ENCODE data around the gene MEGF6. TPM values are rescaled to one million over a fixed set of nuclear protein-coding genes. Genes with fewer than 3 reads are reported as not detected.

Gene MEGF6
- total RNA-seq, 1 donor from 2014 or later: 194 TPM

DNA sequence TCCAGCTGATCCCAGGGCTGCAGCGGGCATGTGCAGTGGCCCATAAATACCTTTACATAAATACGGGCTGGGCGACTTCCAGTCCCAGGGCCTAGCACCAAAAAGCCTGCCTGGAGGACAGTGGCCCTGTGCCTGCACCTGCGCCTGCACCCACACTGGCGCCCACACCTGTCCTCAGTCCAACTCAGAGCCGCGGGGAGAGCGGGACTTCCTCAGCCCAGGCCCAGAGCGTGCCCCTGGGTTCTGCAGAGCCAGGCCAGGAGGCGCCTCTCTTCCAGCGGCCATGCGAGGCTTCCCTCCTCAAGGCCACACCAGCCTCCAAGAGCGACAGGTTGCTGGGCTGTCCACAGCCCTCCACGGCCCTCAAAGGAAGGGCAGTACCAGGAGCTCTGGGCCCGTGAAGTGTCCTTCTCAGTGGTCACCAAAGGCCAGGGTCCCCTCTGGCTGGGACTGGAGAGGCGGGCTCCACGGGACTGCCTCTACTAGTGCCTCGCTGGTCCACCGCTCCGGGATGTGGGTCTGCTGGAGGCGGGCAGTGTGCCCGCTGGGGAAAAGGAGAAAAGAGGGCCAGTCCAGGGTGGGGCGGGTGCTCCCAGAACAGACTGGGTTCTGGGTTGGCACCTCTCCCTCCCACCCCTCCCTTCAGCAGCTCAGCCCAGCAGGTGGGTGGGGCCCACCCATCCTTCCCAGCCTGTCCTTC is 121.1 kb downstream of the MEGF6 start:
- Histone ChIP-seq H3K4me1 (no peaks in the 10 kb centered on the region), H3K27me3 (no peaks in the 10 kb centered on the region), H3K4me3 (no peak overlapping the region), H3K27ac (no peak overlapping the region), H3K9me3 (peaks cover 13 to 25% of the 10 kb centered on the region in 2 donors), H3K36me3 (peaks cover 30 to 48% of the 10 kb centered on the region in 2 donors)
- DNase-seq (ENCODE audit: low spot score in 2 of 2): no peak
- intact Hi-C loops (cut with DNase I): loop anchor here (5.0 kb wide), 1 partner anchor 62 kb away; no protein-coding TSS in a partner anchor
- TF ChIP-seq, protein P1, sequence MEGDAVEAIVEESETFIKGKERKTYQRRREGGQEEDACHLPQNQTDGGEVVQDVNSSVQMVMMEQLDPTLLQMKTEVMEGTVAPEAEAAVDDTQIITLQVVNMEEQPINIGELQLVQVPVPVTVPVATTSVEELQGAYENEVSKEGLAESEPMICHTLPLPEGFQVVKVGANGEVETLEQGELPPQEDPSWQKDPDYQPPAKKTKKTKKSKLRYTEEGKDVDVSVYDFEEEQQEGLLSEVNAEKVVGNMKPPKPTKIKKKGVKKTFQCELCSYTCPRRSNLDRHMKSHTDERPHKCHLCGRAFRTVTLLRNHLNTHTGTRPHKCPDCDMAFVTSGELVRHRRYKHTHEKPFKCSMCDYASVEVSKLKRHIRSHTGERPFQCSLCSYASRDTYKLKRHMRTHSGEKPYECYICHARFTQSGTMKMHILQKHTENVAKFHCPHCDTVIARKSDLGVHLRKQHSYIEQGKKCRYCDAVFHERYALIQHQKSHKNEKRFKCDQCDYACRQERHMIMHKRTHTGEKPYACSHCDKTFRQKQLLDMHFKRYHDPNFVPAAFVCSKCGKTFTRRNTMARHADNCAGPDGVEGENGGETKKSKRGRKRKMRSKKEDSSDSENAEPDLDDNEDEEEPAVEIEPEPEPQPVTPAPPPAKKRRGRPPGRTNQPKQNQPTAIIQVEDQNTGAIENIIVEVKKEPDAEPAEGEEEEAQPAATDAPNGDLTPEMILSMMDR (IDR thresholded peaks at IDR 0.05): no peak

DNA sequence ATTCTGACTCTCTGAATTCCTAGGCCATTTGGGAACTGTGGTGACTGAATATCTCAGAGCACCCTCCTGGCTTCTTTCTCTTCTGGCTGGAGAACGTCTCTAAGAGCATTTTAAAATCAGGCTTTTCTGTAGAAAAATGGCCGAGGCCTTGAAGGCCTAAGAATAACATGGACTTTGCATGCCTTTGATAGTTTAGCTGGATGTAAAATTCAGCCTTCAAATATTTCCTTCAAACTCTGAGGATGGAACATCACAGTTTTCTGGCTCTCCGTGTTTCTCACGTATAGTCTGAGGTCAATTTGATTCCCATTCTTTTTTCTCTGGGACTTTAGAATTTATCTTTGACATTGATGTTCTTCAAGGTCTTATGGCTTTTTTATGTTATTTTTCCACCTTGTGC is 122.9 kb downstream of the MEGF6 start:
- no peaks in the 10 kb centered on the region for H3K27me3 ChIP-seq
- H3K4me3 ChIP-seq: no peak overlapping the region

DNA sequence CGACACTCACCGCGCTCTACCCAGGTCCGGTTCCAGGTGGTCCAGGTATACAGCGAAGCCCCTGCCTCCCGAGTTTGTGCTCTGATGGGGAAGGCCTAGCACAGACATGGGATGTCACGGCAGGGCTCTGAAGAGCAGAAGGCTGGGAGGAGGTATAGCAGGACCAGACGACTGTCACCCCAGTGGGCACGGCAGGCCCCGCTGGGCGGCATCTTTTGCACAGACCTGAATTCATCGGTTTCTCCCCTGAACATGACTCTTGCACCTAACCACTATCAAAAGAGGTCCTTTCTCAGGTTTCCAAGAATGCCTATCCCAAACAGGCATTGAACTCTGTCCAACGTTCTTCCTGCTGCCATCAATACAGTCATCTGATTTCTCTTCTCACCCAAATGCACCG is 126.3 kb downstream of the MEGF6 start:
- intact Hi-C loops (cut with DNase I): no loop called here
- no peaks in the 10 kb centered on the region for H3K4me1 ChIP-seq
- TF ChIP-seq, protein P1 (IDR thresholded peaks at IDR 0.05): no peak
- DNase-seq (ENCODE audit: low spot score in 2 of 2): no peak
- H3K27me3 ChIP-seq: no peaks in the 10 kb centered on the region
- H3K9me3 ChIP-seq: peaks cover 23 to 40% of the 10 kb centered on the region in 2 donors
- peaks cover 12 to 13% of the 10 kb centered on the region in 2 donors for H3K36me3 ChIP-seq
- H3K27ac ChIP-seq: no peak overlapping the region
- H3K4me3 ChIP-seq: no peak overlapping the region

More for the DNA sequence above, 122.9 kb downstream of the MEGF6 start:
- intact Hi-C loops (cut with DNase I): no loop called here
- Histone ChIP-seq H3K27ac (no peak overlapping the region), H3K9me3 (peaks cover 23 to 40% of the 10 kb centered on the region in 2 donors), H3K36me3 (peaks cover 25 to 36% of the 10 kb centered on the region in 2 donors), H3K4me1 (no peaks in the 10 kb centered on the region)
- TF ChIP-seq, protein P1 (IDR thresholded peaks at IDR 0.05): no peak
- DNase-seq (ENCODE audit: low spot score in 2 of 2): no peak

DNA sequence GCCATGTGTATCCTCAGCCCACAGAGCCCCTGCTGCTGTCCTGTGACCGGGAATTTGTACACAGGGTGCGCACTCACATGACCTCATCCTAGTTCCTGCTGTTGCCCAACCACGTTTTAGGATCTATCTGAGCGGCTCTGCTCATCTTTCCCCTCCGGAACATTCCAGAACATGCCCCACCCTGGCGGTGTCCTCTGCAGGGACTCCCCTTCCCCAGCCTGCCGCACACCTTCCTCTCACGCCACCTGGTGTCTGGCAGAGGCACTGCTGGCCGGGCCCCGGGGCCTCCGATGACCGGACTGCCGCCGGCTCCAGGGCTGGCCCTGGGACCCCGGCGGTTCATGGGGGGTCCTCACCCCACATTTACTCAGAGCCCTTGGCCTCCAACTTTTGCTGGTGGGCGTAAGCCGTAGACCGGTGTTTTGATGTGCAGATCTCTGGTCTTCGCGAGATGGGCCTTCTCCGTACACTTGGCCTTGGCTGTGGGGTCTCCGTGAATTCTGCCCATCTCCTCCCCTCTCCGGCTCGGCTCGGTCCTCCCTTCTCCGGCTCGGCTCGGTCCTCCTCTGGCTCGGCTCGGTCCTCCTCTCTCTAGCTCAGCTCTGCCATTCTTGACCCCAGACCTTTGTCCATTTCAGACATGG is 127.4 kb downstream of the MEGF6 start:
- no peak for DNase-seq (ENCODE audit: low spot score in 2 of 2)
- H3K4me1 ChIP-seq: no peaks in the 10 kb centered on the region
- intact Hi-C loops (cut with DNase I): no loop called here
- no peaks in the 10 kb centered on the region for H3K27me3 ChIP-seq
- H3K36me3 ChIP-seq: peaks cover 1 to 2% of the 10 kb centered on the region in 2 donors
- no peak overlapping the region for H3K27ac ChIP-seq
- H3K9me3 ChIP-seq: peaks cover 18 to 36% of the 10 kb centered on the region in 2 donors
- no peak overlapping the region for H3K4me3 ChIP-seq
- TF ChIP-seq, protein P1 (IDR thresholded peaks at IDR 0.05): peak; percentile 40 to 42 (median 42)

DNA sequence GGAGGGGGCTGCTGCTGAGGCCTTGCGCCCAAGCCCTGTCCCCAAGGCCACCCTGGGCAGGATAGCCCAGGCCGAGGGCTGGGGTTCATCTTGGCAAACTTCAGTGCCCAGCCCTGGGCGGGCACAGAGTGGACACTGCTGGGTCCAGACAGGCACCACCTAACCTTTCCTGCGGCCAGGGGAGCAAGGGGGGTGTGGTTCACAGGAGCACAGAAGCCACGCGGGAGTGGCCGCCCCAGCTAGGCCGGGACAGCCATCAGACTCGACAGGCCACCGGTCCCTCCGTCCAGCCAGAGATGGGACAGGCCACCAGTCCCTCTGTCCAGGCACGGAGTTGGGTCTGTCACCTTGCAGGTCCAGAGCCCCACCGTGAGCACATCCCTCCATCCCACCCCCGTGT is 127.9 kb downstream of the MEGF6 start:
- Histone ChIP-seq H3K4me1 (no peaks in the 10 kb centered on the region), H3K27ac (no peak overlapping the region), H3K36me3 (no peaks in the 10 kb centered on the region), H3K27me3 (no peaks in the 10 kb centered on the region), H3K9me3 (peaks cover 14 to 32% of the 10 kb centered on the region in 2 donors), H3K4me3 (no peak overlapping the region)
- no peak for DNase-seq (ENCODE audit: low spot score in 2 of 2)
- TF ChIP-seq, protein P1 (IDR thresholded peaks at IDR 0.05): no peak
- intact Hi-C loops (cut with DNase I): no loop called here

All from ascending aorta (tissue), 2 donors.